Lower leg skin (tissue), 3 donors: Measurements from ENCODE around the gene ANKFN1.

Experiments
- POLR2A ChIP-seq, 2 donors: fragments of 450-650 bp; IDR thresholded peaks; one replicate each; pipeline ENCODE4 v1.6.1; 2016 to 2017; ENCODE audit warnings: antibody characterized with exemption in 2 of 2, mild to moderate bottlenecking in 1 of 2, moderate library complexity in 1 of 2
- TF ChIP-seq, protein P1 (sequence below), 3 donors: fragments of 450-650 bp; IDR thresholded peaks; one replicate each; pipeline ENCODE4 v1.5.1; 2016; ENCODE audit warnings: antibody characterized with exemption in 3 of 3, mild to moderate bottlenecking in 3 of 3, moderate library complexity in 2 of 3

DNA sequence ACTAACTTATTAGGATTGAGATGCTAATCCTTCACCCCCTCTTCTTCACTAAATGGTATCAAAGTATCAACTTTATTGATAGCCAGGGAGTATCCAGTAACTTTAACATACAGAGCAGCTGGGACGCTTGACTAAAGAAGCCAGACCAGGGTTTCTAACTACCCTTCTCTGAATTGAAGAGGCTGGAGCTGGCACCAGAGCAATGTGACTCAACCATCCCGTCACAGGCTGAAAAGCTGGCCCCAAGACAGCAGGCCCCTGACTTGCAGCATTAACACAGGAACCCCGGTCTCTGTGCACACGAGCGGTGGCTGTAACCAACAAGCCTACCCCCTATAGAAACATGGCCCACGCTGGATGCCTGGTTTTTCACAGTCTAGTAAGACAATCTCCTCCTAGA is 59.8 kb downstream of the ANKFN1 start:
- TF ChIP-seq, protein P1, sequence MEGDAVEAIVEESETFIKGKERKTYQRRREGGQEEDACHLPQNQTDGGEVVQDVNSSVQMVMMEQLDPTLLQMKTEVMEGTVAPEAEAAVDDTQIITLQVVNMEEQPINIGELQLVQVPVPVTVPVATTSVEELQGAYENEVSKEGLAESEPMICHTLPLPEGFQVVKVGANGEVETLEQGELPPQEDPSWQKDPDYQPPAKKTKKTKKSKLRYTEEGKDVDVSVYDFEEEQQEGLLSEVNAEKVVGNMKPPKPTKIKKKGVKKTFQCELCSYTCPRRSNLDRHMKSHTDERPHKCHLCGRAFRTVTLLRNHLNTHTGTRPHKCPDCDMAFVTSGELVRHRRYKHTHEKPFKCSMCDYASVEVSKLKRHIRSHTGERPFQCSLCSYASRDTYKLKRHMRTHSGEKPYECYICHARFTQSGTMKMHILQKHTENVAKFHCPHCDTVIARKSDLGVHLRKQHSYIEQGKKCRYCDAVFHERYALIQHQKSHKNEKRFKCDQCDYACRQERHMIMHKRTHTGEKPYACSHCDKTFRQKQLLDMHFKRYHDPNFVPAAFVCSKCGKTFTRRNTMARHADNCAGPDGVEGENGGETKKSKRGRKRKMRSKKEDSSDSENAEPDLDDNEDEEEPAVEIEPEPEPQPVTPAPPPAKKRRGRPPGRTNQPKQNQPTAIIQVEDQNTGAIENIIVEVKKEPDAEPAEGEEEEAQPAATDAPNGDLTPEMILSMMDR (IDR thresholded peaks at IDR 0.05): no peak
- TF ChIP-seq POLR2A (IDR thresholded peaks at IDR 0.05): no peak
